Hematopoietic multipotent progenitor cell treated with erythropoietin and hydrocortisone succinate and interleukin-3 and kit ligand, for 6 days (in vitro differentiated cells): ENCODE measurements around the gene RMC1.
"Not testable (repeated sequence)": the region's sequence is repeated elsewhere in the genome, so short reads cannot be mapped to it uniquely, and the experiment has no call there.

Experiments used
- DNase-seq: peaks from one replicate; pipeline ENCODE4 v3.0.0-alpha.2; 2015

RMC1 gene

DNA sequence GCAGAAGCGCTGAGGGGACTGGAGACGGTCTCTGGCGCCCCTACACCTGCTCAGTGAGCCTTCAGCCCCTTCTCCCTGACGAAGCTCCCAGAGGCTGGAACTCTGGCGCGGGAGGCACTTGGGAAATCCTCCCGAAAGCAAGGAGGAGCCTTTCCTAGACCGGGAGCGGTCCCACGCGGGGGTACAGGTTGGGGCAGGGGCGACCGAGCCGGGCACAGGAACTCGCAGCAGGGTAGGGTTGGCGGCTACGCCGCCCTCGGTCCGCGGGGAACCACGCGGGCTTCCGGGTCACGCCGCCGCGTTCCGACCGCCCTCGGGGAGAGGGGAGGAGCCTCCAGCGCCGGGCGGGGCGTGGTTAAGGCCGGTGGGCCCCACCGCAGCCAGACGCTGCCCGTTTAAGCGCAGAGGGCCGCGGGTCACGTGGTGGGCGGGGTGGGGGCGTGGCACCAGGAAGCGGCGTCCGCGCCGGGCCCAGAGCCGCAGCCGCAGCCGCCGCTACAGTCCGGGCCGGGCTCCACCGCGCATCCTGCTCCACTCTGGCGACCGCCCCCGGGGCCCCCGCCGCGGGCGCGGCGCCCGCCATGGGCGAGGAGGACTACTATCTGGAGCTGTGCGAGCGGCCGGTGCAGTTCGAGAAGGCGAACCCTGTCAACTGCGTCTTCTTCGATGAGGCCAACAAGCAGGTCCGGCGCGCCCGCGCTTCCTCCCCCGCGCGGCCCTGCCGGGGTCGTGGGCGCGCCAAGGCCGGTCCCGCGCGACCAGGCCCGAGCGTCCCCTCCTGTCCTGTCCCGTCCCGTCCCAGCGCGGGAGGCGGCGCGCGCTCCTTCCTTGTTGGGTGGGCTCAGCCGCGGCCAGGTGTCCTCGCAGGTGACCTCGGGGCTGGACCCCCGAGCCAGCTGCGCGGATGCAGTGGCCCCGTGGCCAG lies at the start of gene RMC1:
Gene RMC1 (plus strand): TSS at position 474 of the 925 bp plus-strand sequence. CDS start 108 bp downstream, at position 582.
- peak; percentile 96 for DNase-seq

DNA sequence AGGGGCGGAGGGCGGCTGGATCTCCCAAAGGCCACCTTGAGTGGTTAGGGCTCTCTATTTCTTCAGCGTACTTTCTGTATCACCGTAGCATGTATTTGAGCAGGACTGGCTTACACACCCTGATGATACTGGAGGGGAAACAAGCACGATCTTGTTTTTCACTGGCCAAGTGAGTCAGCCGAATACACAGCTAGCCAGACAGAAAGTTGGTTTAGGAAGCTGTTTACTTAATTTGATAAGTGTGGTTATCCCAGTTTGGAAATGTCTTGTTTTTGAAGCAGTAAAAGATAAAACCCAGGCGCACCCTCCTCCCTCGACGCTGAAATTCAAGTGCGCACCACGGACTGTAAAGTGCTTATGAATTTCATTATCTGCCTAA lies 49.6 kb upstream of the RMC1 start:
- DNase-seq, result peak; percentile 40

GRCh38 chr18:23456835-23457234 lies 46.5 kb upstream of the RMC1 start:
- DNase-seq, result no peak

DNA sequence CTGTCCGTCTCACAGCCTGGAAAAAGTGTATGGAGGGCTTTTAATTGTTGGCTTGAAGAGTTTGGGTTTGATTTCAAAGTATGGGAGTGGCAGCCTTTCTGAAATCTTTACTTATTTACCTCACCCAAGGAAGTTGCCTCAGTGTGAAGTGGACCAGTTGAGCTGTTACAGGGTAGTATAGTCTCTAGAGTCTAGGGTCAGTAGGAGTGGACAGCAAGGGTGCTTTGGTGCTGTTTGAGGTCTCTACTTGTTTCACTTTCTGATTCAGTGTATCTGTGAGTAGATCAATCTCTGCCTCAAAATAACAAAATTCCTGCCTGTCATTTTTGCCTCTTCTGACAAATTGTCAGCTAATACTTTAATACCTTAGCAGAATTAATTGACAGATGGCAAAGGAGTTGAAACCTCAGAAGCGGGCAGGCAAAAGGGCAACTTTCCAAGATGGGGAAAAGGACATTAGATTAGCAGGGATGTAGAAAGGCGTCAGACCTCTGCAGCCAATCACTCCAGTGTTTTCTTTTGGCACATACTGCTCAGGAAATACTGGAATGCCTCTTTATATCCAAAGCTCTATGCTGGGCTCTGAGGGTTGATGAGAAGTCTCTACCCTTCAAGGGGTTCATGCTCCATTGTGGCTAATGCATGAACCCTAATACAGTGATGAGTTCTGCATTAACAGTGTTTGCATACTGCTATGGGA lies 44.3 kb upstream of the RMC1 start:
- DNase-seq, result no peak

DNA sequence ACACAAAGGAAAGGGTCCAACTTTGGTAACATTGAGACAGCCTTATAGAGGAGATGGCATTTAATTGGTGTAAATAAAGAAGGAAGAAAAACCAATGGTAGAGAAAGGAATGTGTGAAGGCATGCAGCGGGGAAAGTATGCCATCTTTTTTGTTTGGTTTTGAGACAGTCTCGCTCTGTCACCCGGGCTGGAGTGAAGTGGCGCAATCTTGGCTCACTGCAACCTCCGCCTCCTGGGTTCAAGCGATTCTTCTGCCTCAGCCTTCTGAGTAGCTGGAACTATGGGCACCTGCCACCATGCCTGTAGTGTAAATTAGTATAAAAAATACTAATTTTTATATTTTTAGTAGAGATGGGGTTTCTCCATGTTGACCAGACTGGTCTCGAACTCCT lies 43.8 kb upstream of the RMC1 start:
- no peak for DNase-seq

- DNase-seq, result no peak
Observed at GRCh38 chr18:23460285-23461273, 42.7 kb upstream of the RMC1 start.

- no peak for DNase-seq
Observed at GRCh38 chr18:23462876-23463275, 40.4 kb upstream of the RMC1 start.

DNA sequence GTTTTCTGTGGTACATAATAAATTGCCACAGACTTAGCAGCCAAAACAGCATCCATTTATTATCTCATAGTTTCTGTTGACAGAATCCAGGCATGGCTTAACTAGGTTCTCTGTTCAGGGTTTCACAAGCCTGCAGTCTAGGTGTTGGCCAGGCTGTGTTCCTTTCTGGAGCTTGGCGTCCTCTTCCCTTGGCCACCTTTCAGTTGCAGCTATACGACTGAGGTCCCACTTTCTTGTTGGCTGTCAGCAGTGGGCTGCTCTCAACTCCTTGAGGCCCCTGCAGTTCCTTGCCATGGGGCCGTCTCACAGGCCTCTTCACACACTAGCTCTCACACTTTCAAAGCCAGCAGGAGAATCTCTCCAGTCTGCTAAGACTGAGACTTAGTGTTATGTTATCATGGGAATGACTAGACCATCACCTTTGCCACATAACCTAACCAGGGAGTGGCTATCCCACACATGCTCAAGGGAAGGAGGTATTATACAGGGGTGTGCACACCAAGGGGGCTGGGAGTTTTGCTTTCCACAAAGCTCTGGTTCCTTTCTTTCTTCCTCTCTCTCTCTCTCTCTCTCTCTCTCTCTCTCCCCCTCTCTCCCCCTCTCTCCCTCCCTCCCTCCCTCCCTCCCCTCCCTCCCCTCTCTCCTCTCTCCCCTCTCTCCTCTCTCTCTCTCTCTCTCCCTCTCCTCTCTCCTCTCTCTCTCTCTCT lies 34.4 kb upstream of the RMC1 start:
- DNase-seq, result no peak

DNA sequence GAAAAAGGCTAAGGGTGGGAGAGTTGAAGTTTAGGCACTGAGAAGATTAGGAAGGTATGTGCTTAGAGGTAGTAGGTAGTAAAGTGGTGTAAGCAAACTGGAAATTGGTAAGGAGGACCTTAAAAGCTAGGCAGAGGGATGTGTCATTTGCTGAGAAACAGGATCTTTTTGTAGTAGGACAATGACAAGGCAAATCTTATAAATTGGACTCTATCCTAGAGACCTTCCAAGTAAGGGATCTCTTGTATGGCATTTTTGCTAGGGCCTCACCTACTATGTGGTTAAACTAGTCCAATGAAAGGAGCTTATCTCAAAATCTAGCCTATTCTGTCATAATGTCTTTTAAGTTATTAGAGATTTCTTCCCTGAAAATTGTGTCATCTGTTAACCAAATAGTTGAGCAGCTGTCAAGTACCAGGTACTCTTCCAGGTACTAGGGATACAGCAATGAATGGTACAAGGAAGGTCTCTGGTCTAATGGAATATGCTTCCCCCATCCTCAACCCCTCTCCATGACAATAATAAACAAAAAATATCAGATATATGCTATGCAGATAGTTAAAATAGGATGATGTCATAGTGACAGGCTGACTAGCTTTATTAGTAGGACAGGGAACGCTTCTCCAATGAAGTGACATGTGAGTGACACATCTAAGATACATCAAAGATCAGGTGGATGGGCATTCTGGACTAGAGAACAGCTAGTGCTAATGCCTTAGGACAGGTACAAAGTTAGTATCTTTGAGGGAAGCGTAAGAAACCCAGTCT lies 32.5 kb upstream of the RMC1 start:
- DNase-seq, result no peak

GRCh38 chr18:23471486-23471885 lies 31.8 kb upstream of the RMC1 start:
- DNase-seq, result no peak

DNA sequence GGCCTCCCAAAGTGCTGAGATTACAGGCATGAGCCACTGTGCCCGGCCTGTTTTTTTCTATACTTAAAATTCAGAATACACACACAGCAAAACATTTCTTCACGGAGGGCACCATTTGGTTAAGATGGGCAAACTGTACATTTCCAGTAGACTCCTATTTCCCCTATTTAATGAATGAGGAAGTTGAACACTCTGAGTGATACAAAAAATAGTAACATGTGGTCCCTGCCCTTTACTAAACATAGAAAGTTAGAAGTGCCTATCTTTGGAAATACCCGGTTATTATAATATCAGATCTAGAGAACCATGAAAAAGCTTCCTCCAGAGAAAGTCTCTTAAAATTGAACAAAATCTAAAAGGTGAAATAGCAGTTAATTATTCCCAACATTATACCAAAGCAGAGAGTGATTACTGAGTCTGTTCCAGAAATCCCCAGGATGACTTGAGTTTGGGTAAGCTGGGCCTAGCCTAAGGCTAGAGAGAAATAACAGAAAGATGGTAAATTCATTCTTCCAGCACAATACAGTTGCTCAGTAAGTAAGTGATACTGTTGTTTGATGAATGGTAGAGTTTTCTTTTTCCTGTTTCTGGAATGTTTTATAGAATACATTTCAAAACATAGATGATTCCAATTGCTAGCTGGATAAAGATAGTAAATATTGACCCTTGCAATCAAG lies 23.3 kb upstream of the RMC1 start:
- peak; percentile 46 for DNase-seq

DNA sequence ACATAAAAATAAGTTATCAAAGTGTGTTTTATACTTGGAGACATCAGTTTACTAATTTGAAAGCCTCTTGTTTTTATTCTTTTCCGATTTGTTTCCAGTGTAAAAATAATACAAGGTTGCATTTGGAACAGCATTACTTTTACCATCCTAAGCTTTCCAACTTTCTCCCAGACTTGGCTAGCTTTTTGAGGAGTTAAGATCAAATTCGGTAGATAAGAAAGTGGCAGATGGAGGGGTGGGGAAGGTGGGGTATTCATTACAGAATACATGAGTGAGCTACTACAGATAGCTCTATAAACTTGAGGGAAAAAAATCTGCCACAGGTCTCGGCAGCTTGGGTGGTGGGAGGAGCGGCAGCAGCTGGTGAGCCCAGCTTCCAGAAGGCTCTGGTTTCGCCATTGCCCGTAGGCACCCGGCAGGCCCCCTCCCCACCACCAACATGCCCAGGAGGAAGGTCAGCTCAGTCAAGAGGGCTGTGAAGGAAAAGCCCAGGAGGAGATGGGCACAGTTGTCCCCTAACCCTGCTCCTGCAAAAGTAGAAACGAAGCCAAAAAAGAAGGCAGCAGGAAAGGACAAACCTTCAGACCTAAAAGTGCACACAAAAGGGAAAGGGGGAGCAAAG lies 18.6 kb upstream of the RMC1 start:
- DNase-seq, result no peak

GRCh38 chr18:23485386-23485785 lies 17.9 kb upstream of the RMC1 start:
- no peak for DNase-seq

- peak; percentile 86 for DNase-seq
Observed at GRCh38 chr18:23487738-23488570, 15.4 kb upstream of the RMC1 start.

DNA sequence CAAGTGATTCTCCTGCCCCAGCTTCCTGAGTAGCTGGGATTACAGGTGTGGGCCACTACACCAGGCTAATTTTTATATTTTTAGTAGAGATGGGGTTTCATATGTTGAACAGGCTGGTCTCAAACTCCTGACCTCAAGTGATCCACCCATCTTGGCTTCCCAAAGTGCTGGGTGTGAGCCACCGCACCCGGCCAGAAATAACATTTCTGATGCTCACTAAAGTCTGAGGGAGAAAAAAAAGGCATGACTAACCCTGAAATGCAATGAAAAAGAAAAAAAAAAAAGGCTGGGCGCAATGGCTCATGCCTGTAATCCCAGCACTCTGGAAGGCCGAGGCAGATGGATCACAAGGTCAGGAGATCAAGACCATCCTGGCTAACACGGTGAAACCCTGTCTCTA lies 13.7 kb upstream of the RMC1 start:
- DNase-seq, result not testable (repeated sequence)

- no peak for DNase-seq
Observed at GRCh38 chr18:23493654-23494053, 9.7 kb upstream of the RMC1 start.

GRCh38 chr18:23494992-23495391 lies 8.3 kb upstream of the RMC1 start:
- DNase-seq, result no peak

- DNase-seq, result peak; percentile 36
Observed at GRCh38 chr18:23495723-23496440, 7.4 kb upstream of the RMC1 start.

GRCh38 chr18:23498117-23498516 lies 5.2 kb upstream of the RMC1 start:
- no peak for DNase-seq
